H9 (cell line): Measurements from ENCODE around the gene YBEY. TPM values are rescaled to one million over a fixed set of nuclear protein-coding genes. Genes with fewer than 3 reads are reported as not detected.

Experiments
- DNase-seq: peaks from one replicate; pipeline ENCODE4 v3.0.0-alpha.2; 2017
- H2AFZ ChIP-seq: one replicate; pipeline ENCODE4 v1.6.1; 2013; ENCODE audit warnings: mild to moderate bottlenecking, low read length, control low read depth, moderate library complexity
- H2AK5ac ChIP-seq: 2 replicates; pipeline ENCODE4 v1.6.1; 2013; ENCODE audit warnings: low read length, control low read depth, mixed read lengths; ENCODE audit not compliant: insufficient read length
- H2BK120ac ChIP-seq: one replicate; pipeline ENCODE4 v1.6.1; 2013; ENCODE audit warnings: low read depth, mild to moderate bottlenecking, low read length, control low read depth, inconsistent platforms; ENCODE audit not compliant: poor library complexity, severe bottlenecking
- H2BK12ac ChIP-seq: 2 replicates; pipeline ENCODE4 v1.6.1; 2013; ENCODE audit warnings: low read length, control low read depth, mixed read lengths, low read depth; ENCODE audit not compliant: insufficient read length
- H2BK15ac ChIP-seq: 2 replicates; pipeline ENCODE4 v1.6.1; 2013; ENCODE audit warnings: low read depth, low read length, control low read depth
- H2BK20ac ChIP-seq: one replicate; pipeline ENCODE4 v1.6.1; 2013; ENCODE audit warnings: low read depth, mild to moderate bottlenecking, low read length, control low read depth, inconsistent platforms; ENCODE audit not compliant: poor library complexity, severe bottlenecking
- H2BK5ac ChIP-seq: 2 replicates; pipeline ENCODE4 v1.6.1; 2013; ENCODE audit warnings: low read length, control low read depth, mixed read lengths; ENCODE audit not compliant: insufficient read length
- H3K14ac ChIP-seq: 2 replicates; pipeline ENCODE4 v1.6.1; 2013; ENCODE audit warnings: low read length, control low read depth; ENCODE audit not compliant: insufficient read depth
- H3K18ac ChIP-seq: 2 replicates; pipeline ENCODE4 v1.6.1; 2013; ENCODE audit warnings: low read depth, mild to moderate bottlenecking, mixed read lengths, low read length, control low read depth; ENCODE audit not compliant: insufficient read length
- H3K23ac ChIP-seq: 2 replicates; pipeline ENCODE4 v1.6.1; 2013; ENCODE audit warnings: low read length, control low read depth, mixed read lengths, low read depth; ENCODE audit not compliant: insufficient read length
- H3K23me2 ChIP-seq: 2 replicates; pipeline ENCODE4 v1.6.1; 2013; ENCODE audit warnings: low read depth, mild to moderate bottlenecking, mixed read lengths, low read length, control low read depth; ENCODE audit not compliant: insufficient read length, poor library complexity, severe bottlenecking
- H3K27ac ChIP-seq: 2 replicates; pipeline ENCODE4 v1.5.1; 2013; ENCODE audit warnings: low read length, control low read depth, mixed read lengths, low read depth; ENCODE audit not compliant: insufficient read length
- H3K27me3 ChIP-seq: 2 replicates; pipeline ENCODE4 v1.6.1; 2013; ENCODE audit warnings: low read length, control low read depth, inconsistent platforms; ENCODE audit not compliant: insufficient read depth
- H3K4ac ChIP-seq: 2 replicates; pipeline ENCODE4 v1.6.1; 2013; ENCODE audit warnings: low read depth, mild to moderate bottlenecking, control low read depth, inconsistent platforms, low read length, moderate library complexity
- H3K4me1 ChIP-seq: 2 replicates; pipeline ENCODE4 v1.6.1; 2013; ENCODE audit warnings: low read length, control low read depth, inconsistent platforms; ENCODE audit not compliant: insufficient read depth
- H3K4me2 ChIP-seq: 2 replicates; pipeline ENCODE4 v1.6.1; 2013; ENCODE audit warnings: low read length, control low read depth, mixed read lengths; ENCODE audit not compliant: insufficient read length, insufficient read depth
- H3K56ac ChIP-seq: 2 replicates; pipeline ENCODE4 v1.6.1; 2013; ENCODE audit warnings: low read depth, mild to moderate bottlenecking, mixed read lengths, low read length, control low read depth; ENCODE audit not compliant: insufficient read length
- H3K79me1 ChIP-seq: 2 replicates; pipeline ENCODE4 v1.6.1; 2013; ENCODE audit warnings: low read depth, mild to moderate bottlenecking, moderate library complexity, low read length, control low read depth, inconsistent platforms; ENCODE audit not compliant: insufficient read depth, poor library complexity, severe bottlenecking
- H3K79me2 ChIP-seq: 2 replicates; pipeline ENCODE4 v1.6.1; 2013; ENCODE audit warnings: low read length, control low read depth, inconsistent platforms; ENCODE audit not compliant: insufficient read depth
- H3K9ac ChIP-seq: 2 replicates; pipeline ENCODE4 v1.6.1; 2013; ENCODE audit warnings: low read length, control low read depth, mixed read lengths; ENCODE audit not compliant: insufficient read length; ENCODE audit errors: extremely low read depth
- H3K9me3 ChIP-seq: one replicate; pipeline ENCODE4 v1.6.1; 2013; ENCODE audit warnings: low read depth, low read length, inconsistent platforms; ENCODE audit not compliant: control insufficient read depth
- H3T11ph ChIP-seq: one replicate; pipeline ENCODE4 v1.6.1; 2013; ENCODE audit warnings: mild to moderate bottlenecking, low read length, control low read depth, inconsistent platforms
- H4K20me1 ChIP-seq: one replicate; pipeline ENCODE4 v1.6.1; 2013; ENCODE audit not compliant: control insufficient read depth, insufficient read length, insufficient read depth
- H4K5ac ChIP-seq: 2 replicates; pipeline ENCODE4 v1.6.1; 2013; ENCODE audit warnings: low read depth, mild to moderate bottlenecking, mixed read lengths, low read length, control low read depth; ENCODE audit not compliant: insufficient read length
- H4K8ac ChIP-seq: replicated peaks from 2 replicates; pipeline ENCODE4 v1.6.1; 2013; ENCODE audit warnings: low read length, control low read depth, mixed read lengths, low read depth; ENCODE audit not compliant: insufficient read length
- H4K91ac ChIP-seq: 2 replicates; pipeline ENCODE4 v1.6.1; 2013; ENCODE audit warnings: low read depth, mild to moderate bottlenecking, moderate library complexity, mixed read lengths, low read length, control low read depth; ENCODE audit not compliant: insufficient read length
- H3K27ac Mint-ChIP-seq, 3 experiments: 2 replicates in 2 of 3; 3 replicates in 1 of 3; pipeline ENCODE4 v1.8.0; 2020 to 2021; ENCODE audit warnings: mixed read lengths in 3 of 3, mild to moderate bottlenecking in 1 of 3, moderate library complexity in 1 of 3
- H3K27me3 Mint-ChIP-seq: 2 replicates; pipeline ENCODE4 v1.8.0; 2021; ENCODE audit warnings: low read depth, mild to moderate bottlenecking, moderate library complexity, mixed read lengths
- H3K36me3 Mint-ChIP-seq, 3 experiments: 2 replicates in 2 of 3; 3 replicates in 1 of 3; pipeline ENCODE4 v1.8.0; 2020 to 2021; ENCODE audit warnings: low read depth in 3 of 3, mixed read lengths in 3 of 3; ENCODE audit not compliant: insufficient read depth in 1 of 3
- H3K4me1 Mint-ChIP-seq, 2 experiments: 2 replicates each; pipeline ENCODE4 v1.8.0; 2020; ENCODE audit warnings: mixed read lengths in 2 of 2
- H3K4me3 Mint-ChIP-seq, 2 experiments: 2 replicates in 1 of 2; 3 replicates in 1 of 2; pipeline ENCODE4 v1.8.0; 2020 to 2021; ENCODE audit warnings: mild to moderate bottlenecking in 2 of 2, mixed read lengths in 2 of 2, moderate library complexity in 1 of 2
- H3K9me3 Mint-ChIP-seq, 2 experiments: 2 replicates in 1 of 2; 3 replicates in 1 of 2; pipeline ENCODE4 v1.8.0; 2020; ENCODE audit warnings: mild to moderate bottlenecking in 2 of 2, mixed read lengths in 2 of 2, moderate library complexity in 1 of 2
- CTCF ChIP-seq: fragments of 200-600 bp; sonication (generic); conservative IDR thresholded peaks from 3 replicates; pipeline ENCODE4 v1.8.0; 2021; ENCODE audit warnings: antibody characterized with exemption, mild to moderate bottlenecking
- WGBS: extraction: QIAGEN DNeasy Blood & Tissue Kit; methylation state at CpG from one replicate; pipeline ENCODE4 v1.1.7; 2013; ENCODE audit warnings: missing lambda C conversion rate, low lambda C conversion rate, mixed read lengths; ENCODE audit not compliant: insufficient read length; ENCODE audit errors: extremely low coverage; 5-methylcytosine and 5-hydroxymethylcytosine counted together
- total RNA-seq: library from RNA; stranded (reverse); gene quantifications from 2 replicates; pipeline ENCODE4 v1.2.1, GENCODE V29; 2021

The YBEY gene
- total RNA-seq, 1 experiment from 2014 or later: 26.2 TPM

DNA sequence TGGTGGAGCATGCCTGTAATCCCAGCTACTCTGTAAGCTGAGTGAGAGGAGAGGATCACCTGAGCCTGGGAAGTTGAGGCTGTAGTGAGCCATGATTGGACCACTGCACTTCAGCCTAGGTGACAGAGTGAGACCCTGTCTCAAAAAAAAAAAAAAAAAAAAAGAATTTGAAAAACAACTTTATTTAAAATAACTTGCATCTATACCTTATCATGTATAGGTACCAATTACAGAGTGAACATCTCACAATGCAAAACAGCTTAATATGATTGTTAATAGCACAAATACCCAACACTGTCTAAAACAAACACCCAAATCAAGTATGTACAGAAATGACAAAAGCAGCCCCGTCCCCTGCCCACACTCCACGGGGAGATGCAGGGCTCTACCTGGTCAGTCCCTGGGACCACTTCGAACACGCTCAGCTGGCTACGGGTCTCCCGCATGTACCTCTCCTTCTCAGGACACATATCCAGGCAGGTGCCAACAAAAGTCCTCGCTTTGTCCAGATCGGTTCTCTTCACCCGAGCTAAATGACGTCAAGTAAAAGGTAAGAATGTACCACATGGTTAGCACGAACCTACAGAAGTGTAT, 11.2 kb upstream of the YBEY start:
- Histone ChIP-seq H4K8ac (no peak overlapping the region), H3K14ac (no peak overlapping the region), H3K9me3 (no peaks in the 10 kb centered on the region), H3K23ac (no peak overlapping the region), H3K27ac (no peak overlapping the region), H2BK5ac (no peak overlapping the region), H2BK120ac (no peak overlapping the region), H3K27me3 (no peaks in the 10 kb centered on the region), H3K56ac (no peak overlapping the region), H4K5ac (no peak overlapping the region), H2BK20ac (no peak overlapping the region), H2BK12ac (no peak overlapping the region), H2AFZ (no peak overlapping the region), H4K91ac (no peak overlapping the region), H3K4me2 (no peak overlapping the region), H3K79me1 (peaks cover 3% of the 10 kb centered on the region), H3K9ac (no peak overlapping the region), H3K4me1 (no peaks in the 10 kb centered on the region), H3K4ac (no peak overlapping the region), H3K18ac (no peak overlapping the region), H3T11ph (no peak overlapping the region), H3K79me2 (no peaks in the 10 kb centered on the region), H3K23me2 (no peaks in the 10 kb centered on the region), H2BK15ac (no peak overlapping the region), H4K20me1 (no peaks in the 10 kb centered on the region), H2AK5ac (no peak overlapping the region)
- no CpG with 5 or more reads among the region's 11 CpGs for WGBS
- H3K27me3 Mint-ChIP-seq: no peaks in the 10 kb centered on the region
- no peaks in the 10 kb centered on the region for H3K4me1 Mint-ChIP-seq
- no peaks in the 10 kb centered on the region for H3K9me3 Mint-ChIP-seq
- DNase-seq: no peak
- peaks cover 50 to 92% (median 75%) of the 10 kb centered on the region in 3 experiments; a peak in 6 of 7 replicates for H3K36me3 Mint-ChIP-seq
- TF ChIP-seq CTCF: no peak
- no peak overlapping the region for H3K27ac Mint-ChIP-seq
- H3K4me3 Mint-ChIP-seq: no peak overlapping the region
